ENCODE measurements around the gene CEP112. TPM values are rescaled to one million over a fixed set of nuclear protein-coding genes. Genes with fewer than 3 reads are reported as not detected.
"Not testable (repeated sequence)": the region's sequence is repeated elsewhere in the genome, so short reads cannot be mapped to it uniquely, and the experiment has no call there.

Gene CEP112
- total RNA-seq, 1 donor from 2014 or later, result 24.5 TPM

GRCh38 chr17:65786479-65786878, 405.5 kb downstream of the CEP112 start:
- TF ChIP-seq, protein P1, sequence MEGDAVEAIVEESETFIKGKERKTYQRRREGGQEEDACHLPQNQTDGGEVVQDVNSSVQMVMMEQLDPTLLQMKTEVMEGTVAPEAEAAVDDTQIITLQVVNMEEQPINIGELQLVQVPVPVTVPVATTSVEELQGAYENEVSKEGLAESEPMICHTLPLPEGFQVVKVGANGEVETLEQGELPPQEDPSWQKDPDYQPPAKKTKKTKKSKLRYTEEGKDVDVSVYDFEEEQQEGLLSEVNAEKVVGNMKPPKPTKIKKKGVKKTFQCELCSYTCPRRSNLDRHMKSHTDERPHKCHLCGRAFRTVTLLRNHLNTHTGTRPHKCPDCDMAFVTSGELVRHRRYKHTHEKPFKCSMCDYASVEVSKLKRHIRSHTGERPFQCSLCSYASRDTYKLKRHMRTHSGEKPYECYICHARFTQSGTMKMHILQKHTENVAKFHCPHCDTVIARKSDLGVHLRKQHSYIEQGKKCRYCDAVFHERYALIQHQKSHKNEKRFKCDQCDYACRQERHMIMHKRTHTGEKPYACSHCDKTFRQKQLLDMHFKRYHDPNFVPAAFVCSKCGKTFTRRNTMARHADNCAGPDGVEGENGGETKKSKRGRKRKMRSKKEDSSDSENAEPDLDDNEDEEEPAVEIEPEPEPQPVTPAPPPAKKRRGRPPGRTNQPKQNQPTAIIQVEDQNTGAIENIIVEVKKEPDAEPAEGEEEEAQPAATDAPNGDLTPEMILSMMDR (conservative IDR thresholded peaks at IDR 0.05), result no peak
- H3K4me1 Mint-ChIP-seq, result peaks cover 13% of the 10 kb centered on the region
- H3K4me3 Mint-ChIP-seq, result no peak overlapping the region
- DNase-seq (ENCODE audit: low read depth, low spot score), result no peak
- H3K9me3 Mint-ChIP-seq, result peaks cover 5% of the 10 kb centered on the region
- H3K36me3 Mint-ChIP-seq (ENCODE audit: low read depth), result peaks cover 11% of the 10 kb centered on the region
- no peak overlapping the region for H3K27ac Mint-ChIP-seq (ENCODE audit: unreplicated experiment)
- no peaks in the 10 kb centered on the region for H3K27me3 Mint-ChIP-seq (ENCODE audit: low read depth)

GRCh38 chr17:65785109-65785508, 406.8 kb downstream of the CEP112 start:
- Mint-ChIP-seq H3K36me3 (ENCODE audit: low read depth) (peaks cover 15% of the 10 kb centered on the region), H3K27ac (ENCODE audit: unreplicated experiment) (no peak overlapping the region), H3K4me3 (no peak overlapping the region), H3K27me3 (ENCODE audit: low read depth) (no peaks in the 10 kb centered on the region), H3K9me3 (peaks cover 8% of the 10 kb centered on the region), H3K4me1 (peaks cover 13% of the 10 kb centered on the region)
- TF ChIP-seq, protein P1 (conservative IDR thresholded peaks at IDR 0.05), result no peak
- no peak for DNase-seq (ENCODE audit: low read depth, low spot score)

- no peak overlapping the region for H3K27ac Mint-ChIP-seq (ENCODE audit: unreplicated experiment)
- H3K27me3 Mint-ChIP-seq (ENCODE audit: low read depth), result no peaks in the 10 kb centered on the region
Measured at GRCh38 chr17:65783845-65784334, 408.0 kb downstream of the CEP112 start.

DNA sequence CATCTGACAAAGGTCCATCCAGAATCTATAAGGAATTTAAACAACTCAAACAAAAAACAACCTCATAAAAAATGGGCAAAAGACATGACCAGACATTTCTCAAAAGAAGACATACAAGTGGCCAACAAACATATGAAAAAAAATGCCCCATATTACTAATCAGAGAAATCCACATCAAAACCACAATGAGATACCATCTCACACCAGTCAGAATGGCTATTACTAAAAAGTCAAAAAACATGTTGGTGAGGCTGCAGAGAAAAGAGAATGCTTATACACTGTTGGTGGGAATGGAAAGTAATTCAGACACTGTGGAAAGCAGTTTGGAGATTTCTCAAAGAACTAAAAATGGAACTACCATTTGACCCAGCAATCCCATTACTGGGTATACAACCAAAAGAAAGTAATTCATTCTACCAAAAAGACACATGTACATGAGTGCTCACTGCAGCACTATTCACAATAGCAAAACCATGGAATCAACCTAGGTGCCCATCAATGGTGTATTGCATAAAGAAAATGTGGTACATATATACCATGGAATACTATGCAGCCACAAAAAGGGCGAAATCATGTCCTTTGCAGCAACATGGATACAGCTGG, 409.7 kb downstream of the CEP112 start:
- H3K27ac Mint-ChIP-seq (ENCODE audit: unreplicated experiment); H3K4me3 Mint-ChIP-seq; DNase-seq (ENCODE audit: low read depth, low spot score); H3K27me3 Mint-ChIP-seq (ENCODE audit: low read depth): not testable (repeated sequence)
- Mint-ChIP-seq H3K36me3 (ENCODE audit: low read depth) (peaks cover 22% of the 10 kb centered on the region), H3K9me3 (peaks cover 11% of the 10 kb centered on the region), H3K4me1 (peaks cover 13% of the 10 kb centered on the region)

More at GRCh38 chr17:65783845-65784334, 408.0 kb downstream of the CEP112 start:
- peaks cover 13% of the 10 kb centered on the region for H3K4me1 Mint-ChIP-seq
- TF ChIP-seq, protein P1 (conservative IDR thresholded peaks at IDR 0.05), result no peak
- peaks cover 15% of the 10 kb centered on the region for H3K36me3 Mint-ChIP-seq (ENCODE audit: low read depth)
- H3K9me3 Mint-ChIP-seq, result peaks cover 8% of the 10 kb centered on the region
- no peak for DNase-seq (ENCODE audit: low read depth, low spot score)
- H3K4me3 Mint-ChIP-seq, result no peak overlapping the region

GRCh38 chr17:65780111-65780510, 411.8 kb downstream of the CEP112 start:
- no peak overlapping the region for H3K27ac Mint-ChIP-seq (ENCODE audit: unreplicated experiment)
- no peaks in the 10 kb centered on the region for H3K27me3 Mint-ChIP-seq (ENCODE audit: low read depth)
- peaks cover 11% of the 10 kb centered on the region for H3K9me3 Mint-ChIP-seq
- H3K4me3 Mint-ChIP-seq, result no peak overlapping the region
- TF ChIP-seq, protein P1 (conservative IDR thresholded peaks at IDR 0.05), result no peak
- peaks cover 11% of the 10 kb centered on the region for H3K4me1 Mint-ChIP-seq
- peaks cover 20% of the 10 kb centered on the region for H3K36me3 Mint-ChIP-seq (ENCODE audit: low read depth)
- no peak for DNase-seq (ENCODE audit: low read depth, low spot score)

DNA sequence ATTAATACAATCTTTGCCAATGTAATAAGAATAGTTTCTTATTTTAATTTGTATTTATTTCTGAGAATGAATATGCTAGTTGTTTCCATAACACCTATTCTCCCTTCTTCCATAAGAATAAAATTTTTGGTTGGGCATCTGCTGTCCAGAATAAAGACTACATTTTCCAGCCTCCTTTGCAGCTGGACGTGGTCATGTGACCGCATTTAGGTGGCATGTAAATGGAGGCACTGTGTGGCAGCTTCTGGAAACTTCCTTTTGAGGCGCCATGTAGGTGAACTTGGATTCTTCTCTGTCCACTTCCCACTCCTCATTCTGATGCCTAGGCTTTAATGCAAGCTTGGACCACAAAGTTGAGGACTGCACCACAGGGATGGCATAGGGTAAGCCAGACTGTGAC, 415.0 kb downstream of the CEP112 start:
- peaks cover 8% of the 10 kb centered on the region for H3K9me3 Mint-ChIP-seq
- H3K27me3 Mint-ChIP-seq (ENCODE audit: low read depth), result no peaks in the 10 kb centered on the region
- no peak overlapping the region for H3K4me3 Mint-ChIP-seq
- no peak overlapping the region for H3K27ac Mint-ChIP-seq (ENCODE audit: unreplicated experiment)
- peaks cover 14% of the 10 kb centered on the region for H3K36me3 Mint-ChIP-seq (ENCODE audit: low read depth)
- DNase-seq (ENCODE audit: low read depth, low spot score), result no peak
- H3K4me1 Mint-ChIP-seq, result peaks cover 19% of the 10 kb centered on the region
- TF ChIP-seq, protein P1 (conservative IDR thresholded peaks at IDR 0.05), result no peak

Data from neural crest cell (in vitro differentiated cells).